NCI-H1048 (cell line): ENCODE results near the gene IQCH.

Source experiments
- DNase-seq: peaks from one replicate; lab custom pipeline; 2025; lab: John Stamatoyannopoulos, UW

The IQCH gene

GRCh38 chr15:67254238-67255175, at the start of gene IQCH, which contains the start of gene AAGAB:
Gene IQCH, plus strand, starts transcription at chr15:67254786. Its CDS starts 111 bp downstream, at chr15:67254897.
Gene AAGAB, minus strand, starts transcription at chr15:67254661. Its CDS starts 30 bp downstream, at chr15:67254631.
- peak; percentile 90 for DNase-seq

- no peak for DNase-seq
Observed at GRCh38 chr15:67207555-67208207, 46.9 kb upstream of the IQCH start.

- no peak for DNase-seq
Observed at GRCh38 chr15:67208396-67208795, 46.2 kb upstream of the IQCH start.

- DNase-seq: no peak
Observed at GRCh38 chr15:67210555-67211168, 43.9 kb upstream of the IQCH start.

GRCh38 chr15:67212684-67213367, 41.8 kb upstream of the IQCH start:
- DNase-seq: no peak

- no peak for DNase-seq
Observed at GRCh38 chr15:67215102-67215501, 39.5 kb upstream of the IQCH start.

- DNase-seq: no peak
Observed at GRCh38 chr15:67216859-67217258, 37.7 kb upstream of the IQCH start.

GRCh38 chr15:67218428-67218827, 36.2 kb upstream of the IQCH start:
- no peak for DNase-seq

GRCh38 chr15:67219288-67219687, 35.3 kb upstream of the IQCH start:
- DNase-seq: no peak

GRCh38 chr15:67224889-67225288, 29.7 kb upstream of the IQCH start:
- DNase-seq: no peak

- DNase-seq: no peak
Observed at GRCh38 chr15:67225336-67225735, 29.2 kb upstream of the IQCH start.

- no peak for DNase-seq
Observed at GRCh38 chr15:67227431-67227830, 27.2 kb upstream of the IQCH start.

GRCh38 chr15:67227846-67228245, 26.7 kb upstream of the IQCH start:
- DNase-seq: no peak

- DNase-seq: no peak
Observed at GRCh38 chr15:67228286-67228685, 26.3 kb upstream of the IQCH start.

GRCh38 chr15:67230504-67230903, 24.1 kb upstream of the IQCH start:
- DNase-seq: no peak

- no peak for DNase-seq
Observed at GRCh38 chr15:67232591-67232990, 22.0 kb upstream of the IQCH start.

- DNase-seq: no peak
Observed at GRCh38 chr15:67240235-67241131, 14.1 kb upstream of the IQCH start.

GRCh38 chr15:67241132-67241855, 13.3 kb upstream of the IQCH start:
- DNase-seq: no peak

GRCh38 chr15:67242708-67243111, 11.9 kb upstream of the IQCH start:
- no peak for DNase-seq

GRCh38 chr15:67244971-67245478, 9.6 kb upstream of the IQCH start:
- DNase-seq: no peak
